Activated naive CD4-positive, alpha-beta T cell treated with anti-CD3 and anti-CD28 coated beads, Interleukin-2, amount 50 U/mL, for 72 hours (primary cell): ENCODE measurements around the gene YIF1B. TPM values are rescaled to one million over a fixed set of nuclear protein-coding genes. Genes with fewer than 3 reads are reported as not detected.
"Not testable (repeated sequence)": the region's sequence is repeated elsewhere in the genome, so short reads cannot be mapped to it uniquely, and the experiment has no call there.

ENCODE experiments used
- ATAC-seq, 2 donors: fragments of 150-1000 bp; cut with Tn5 transposase; 2 replicates each; pipeline ENCODE4 v1.10.0; 2021; ENCODE audit warnings: mild to moderate bottlenecking in 2 of 2, moderate library complexity in 2 of 2
- DNase-seq, 2 donors: peaks; one replicate each; pipeline ENCODE4 v3.0.0; 2021 to 2022; ENCODE audit warnings: low spot score in 2 of 2
- H3K27ac Mint-ChIP-seq, 2 donors: one replicate each; pipeline ENCODE4 v1.8.0; 2022; ENCODE audit warnings: mild to moderate bottlenecking in 2 of 2, mixed read lengths in 2 of 2
- H3K36me3 Mint-ChIP-seq, 2 donors: one replicate each; pipeline ENCODE4 v1.8.0; 2022; ENCODE audit warnings: mixed read lengths in 2 of 2
- H3K9me3 Mint-ChIP-seq, 2 donors: one replicate each; pipeline ENCODE4 v1.8.0; 2022; ENCODE audit warnings: mixed read lengths in 2 of 2
- total RNA-seq, 2 donors: library from RNA; stranded (reverse); gene quantifications; one replicate each; pipeline ENCODE4 v1.2.3, GENCODE V29; 2022

The YIF1B gene
- total RNA-seq, 2 donors from 2014 or later, result 82.1 to 90.0 TPM

DNA sequence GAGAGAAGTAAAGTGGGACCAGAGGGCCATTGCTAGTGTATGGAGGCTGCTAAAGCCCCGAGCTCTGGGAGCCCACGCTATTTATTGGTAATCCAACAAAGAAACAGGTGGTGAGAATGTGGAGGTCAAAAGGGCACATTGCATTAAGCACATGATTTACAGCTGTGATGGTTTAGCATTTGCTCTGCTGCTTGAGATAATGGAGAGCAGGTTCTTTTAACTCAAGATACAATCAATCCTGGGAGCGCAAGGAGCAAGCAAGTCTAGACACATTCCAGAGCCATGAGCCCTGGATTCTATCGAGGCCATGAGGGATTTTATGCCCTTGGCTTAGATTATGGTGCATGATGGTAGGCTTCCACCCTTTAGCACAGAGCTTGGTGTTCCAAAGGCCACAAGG, 23.3 kb upstream of the YIF1B start:
- H3K27ac Mint-ChIP-seq, DNase-seq, ATAC-seq, H3K36me3 Mint-ChIP-seq, H3K9me3 Mint-ChIP-seq: not testable (repeated sequence)

- H3K27ac Mint-ChIP-seq, result peak overlapping the region; percentile 93 to 98
- ATAC-seq, result no peak
- no peaks in the 10 kb centered on the region for H3K36me3 Mint-ChIP-seq
- DNase-seq, result no peak
- H3K9me3 Mint-ChIP-seq, result no peaks in the 10 kb centered on the region
These were observed 21.6 kb upstream of the YIF1B start for GRCh38 chr19:38337360-38337653.

DNA sequence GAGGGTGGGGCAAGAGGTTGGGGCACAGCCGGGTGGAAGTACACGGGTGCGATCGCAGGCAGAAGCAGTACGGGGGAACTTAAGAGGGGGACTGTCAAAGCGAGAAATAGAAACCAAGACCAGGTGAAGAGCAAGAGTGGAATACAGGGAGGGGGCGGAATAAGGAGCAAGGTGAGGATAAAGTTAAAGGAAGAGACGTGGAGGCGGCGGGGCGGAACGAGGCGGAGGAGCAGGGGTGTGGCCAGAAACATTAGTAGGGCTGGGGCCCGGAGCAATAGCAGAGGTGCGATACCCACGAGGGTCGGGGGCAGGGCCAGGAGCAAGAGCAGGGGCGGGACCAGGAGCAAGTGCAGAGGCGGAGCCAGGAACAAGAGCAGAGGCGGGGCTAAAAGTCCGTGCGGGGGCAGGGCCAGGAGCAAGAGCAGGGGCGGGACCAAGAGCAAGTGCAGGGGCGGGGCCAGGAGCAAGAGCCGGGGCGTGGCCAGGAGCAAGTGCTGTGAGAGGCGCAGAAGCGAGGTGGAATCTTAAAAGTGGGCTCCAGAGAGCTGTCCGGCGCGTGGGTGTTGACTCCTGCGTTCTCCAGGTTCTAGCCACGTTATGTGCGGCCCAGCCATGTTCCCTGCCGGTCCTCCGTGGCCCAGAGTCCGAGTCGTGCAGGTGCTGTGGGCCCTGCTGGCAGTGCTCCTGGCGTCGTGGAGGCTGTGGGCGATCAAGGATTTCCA, 21.1 kb upstream of the YIF1B start:
- no peaks in the 10 kb centered on the region for H3K9me3 Mint-ChIP-seq
- H3K27ac Mint-ChIP-seq, result peak overlapping the region; percentile 93 to 98
- no peaks in the 10 kb centered on the region for H3K36me3 Mint-ChIP-seq

DNA sequence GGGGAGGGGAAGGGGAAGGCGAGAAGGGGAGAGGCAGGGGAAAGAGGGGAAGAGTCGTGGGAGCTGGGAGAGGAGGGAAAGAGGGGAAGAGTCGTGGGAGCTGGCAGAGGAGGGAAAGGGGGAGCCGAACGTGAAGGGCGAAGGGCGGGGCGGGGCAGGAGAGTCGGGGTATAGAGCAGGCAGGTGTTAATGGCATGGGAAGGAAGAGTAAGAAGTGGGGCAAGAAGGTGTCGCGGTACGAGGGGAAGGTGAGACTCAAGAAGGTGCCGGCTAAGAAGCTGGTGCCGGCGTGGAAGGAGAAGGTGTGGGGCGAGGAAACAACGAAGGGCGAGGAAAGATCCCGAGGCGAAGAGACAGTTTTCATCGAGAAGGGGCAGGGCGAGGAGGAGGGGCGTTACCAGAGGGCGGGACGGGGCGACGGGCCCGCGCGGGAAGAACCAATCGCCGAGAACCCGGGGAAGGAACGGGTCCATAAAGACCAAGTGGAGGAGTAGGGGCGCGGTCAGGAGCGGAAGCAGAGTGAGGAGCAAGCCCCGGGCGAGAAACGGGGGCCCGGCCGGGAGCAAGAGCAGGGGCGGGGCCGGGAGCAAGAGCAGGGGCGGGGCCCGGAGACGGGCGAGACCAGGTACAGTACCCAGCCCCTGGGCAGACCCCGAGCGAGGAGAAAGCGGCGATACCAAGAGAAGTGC, 20.3 kb upstream of the YIF1B start:
- no peaks in the 10 kb centered on the region for H3K9me3 Mint-ChIP-seq
- peak overlapping the region; percentile 93 to 98 for H3K27ac Mint-ChIP-seq
- ATAC-seq (peak; percentile 78 to 81), DNase-seq (peak; percentile 94 to 95)
- no peaks in the 10 kb centered on the region for H3K36me3 Mint-ChIP-seq

More for the DNA sequence above, 21.1 kb upstream of the YIF1B start:
- peak; percentile 95 to 97 for DNase-seq
- peak; percentile 68 to 77 for ATAC-seq

- Mint-ChIP-seq H3K9me3 (no peaks in the 10 kb centered on the region), H3K27ac (peak overlapping the region in 1 of 2 donors; percentile 44), H3K36me3 (no peaks in the 10 kb centered on the region)
- DNase-seq (no peak), ATAC-seq (no peak)
These were observed 17.5 kb upstream of the YIF1B start for GRCh38 chr19:38333245-38333644.

DNA sequence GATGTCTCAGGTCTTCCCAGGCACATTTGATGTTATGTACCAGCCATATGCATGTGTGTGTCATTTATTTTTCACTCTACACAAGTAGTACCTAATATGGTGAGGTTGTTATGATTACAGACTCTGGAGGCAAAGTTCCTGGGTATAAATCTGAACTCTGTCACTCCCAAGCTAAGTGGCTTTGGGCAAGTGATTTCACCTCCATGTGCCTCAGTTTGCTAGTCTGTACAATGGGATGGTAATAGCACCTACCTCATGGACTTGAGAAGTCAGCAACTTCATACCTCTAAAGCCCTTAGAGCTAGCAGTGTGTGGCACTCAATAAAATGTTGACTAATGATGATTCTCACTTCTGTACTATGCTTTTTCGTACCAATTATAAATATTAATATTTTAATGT, 16.0 kb upstream of the YIF1B start:
- DNase-seq (no peak), ATAC-seq (no peak)
- Mint-ChIP-seq H3K36me3 (peaks cover 9 to 11% of the 10 kb centered on the region in 2 donors), H3K9me3 (no peaks in the 10 kb centered on the region), H3K27ac (no peak overlapping the region)

GRCh38 chr19:38329651-38330050, 13.9 kb upstream of the YIF1B start:
- no peaks in the 10 kb centered on the region for H3K9me3 Mint-ChIP-seq
- DNase-seq (no peak), ATAC-seq (no peak)
- H3K36me3 Mint-ChIP-seq, result peaks cover 9 to 11% of the 10 kb centered on the region in 2 donors
- peak overlapping the region; percentile 60 to 90 for H3K27ac Mint-ChIP-seq

GRCh38 chr19:38326591-38326990, 10.8 kb upstream of the YIF1B start:
- no peaks in the 10 kb centered on the region for H3K9me3 Mint-ChIP-seq
- ATAC-seq (no peak), DNase-seq (no peak)
- H3K27ac Mint-ChIP-seq, result peak overlapping the region in 1 of 2 donors; percentile 10
- peaks cover 9 to 11% of the 10 kb centered on the region in 2 donors for H3K36me3 Mint-ChIP-seq

- DNase-seq, result no peak
- Mint-ChIP-seq H3K36me3 (peaks cover 9 to 11% of the 10 kb centered on the region in 2 donors), H3K9me3 (no peaks in the 10 kb centered on the region), H3K27ac (no peak overlapping the region)
- ATAC-seq, result no peak
These were observed 8.7 kb upstream of the YIF1B start for GRCh38 chr19:38324431-38324830.

GRCh38 chr19:38323291-38323690, 7.5 kb upstream of the YIF1B start:
- ATAC-seq, result no peak
- no peak for DNase-seq
- no peaks in the 10 kb centered on the region for H3K9me3 Mint-ChIP-seq
- H3K27ac Mint-ChIP-seq, result peak overlapping the region in 1 of 2 donors; percentile 14
- H3K36me3 Mint-ChIP-seq, result peaks cover 9 to 11% of the 10 kb centered on the region in 2 donors

GRCh38 chr19:38321646-38322196, 6.0 kb upstream of the YIF1B start:
- peak overlapping the region; percentile 32 to 72 for H3K27ac Mint-ChIP-seq
- ATAC-seq, result no peak

GRCh38 chr19:38320969-38321339, 5.2 kb upstream of the YIF1B start:
- Mint-ChIP-seq H3K36me3 (peaks cover 0 to 4% of the 10 kb centered on the region in 2 donors), H3K27ac (peak overlapping the region in 1 of 2 donors; percentile 32), H3K9me3 (no peaks in the 10 kb centered on the region)
- ATAC-seq, result no peak
- no peak for DNase-seq

More at GRCh38 chr19:38321646-38322196, 6.0 kb upstream of the YIF1B start:
- Mint-ChIP-seq H3K36me3 (peaks cover 0 to 4% of the 10 kb centered on the region in 2 donors), H3K9me3 (no peaks in the 10 kb centered on the region)
- DNase-seq, result no peak

- H3K27ac Mint-ChIP-seq, result peak within 1 kb of the TSS; percentile 55 to 59
- DNase-seq, result peak; percentile 49 to 78
- no peaks in the 10 kb centered on the region for H3K9me3 Mint-ChIP-seq
- peaks cover 0 to 4% of the 10 kb centered on the region in 2 donors for H3K36me3 Mint-ChIP-seq
- ATAC-seq, result peak; percentile 7 to 33
These were observed 3.9 kb upstream of the YIF1B start, which contains the start of gene KCNK6 for GRCh38 chr19:38319421-38320258. KCNK6 (plus strand) TSS chr19:38319845; CDS start chr19:38319951, 106 bp downstream.

DNA sequence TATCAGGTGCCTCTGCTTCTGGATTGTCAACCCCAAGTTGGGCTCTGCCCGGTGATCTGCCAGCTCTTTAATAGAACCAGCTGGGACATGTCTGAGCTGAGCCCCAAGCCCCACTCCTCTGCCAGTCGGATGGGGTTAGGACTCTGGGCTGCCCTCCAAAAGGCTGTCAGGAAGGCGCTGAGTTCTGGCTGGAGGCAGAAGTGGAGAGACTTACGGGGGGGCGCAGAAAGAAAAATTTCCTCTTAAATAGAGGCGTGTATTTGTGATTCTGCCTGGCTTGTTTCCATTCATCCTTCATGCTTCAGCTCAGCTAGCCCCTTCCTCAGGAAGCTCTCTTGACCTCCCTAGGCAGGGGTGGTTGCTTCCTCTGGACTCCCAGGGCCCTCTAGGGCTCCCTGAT, 2.9 kb upstream of the YIF1B start:
- H3K27ac Mint-ChIP-seq, result peak overlapping the region in 1 of 2 donors; percentile 59
- peaks cover 0 to 4% of the 10 kb centered on the region in 2 donors for H3K36me3 Mint-ChIP-seq
- DNase-seq (no peak), ATAC-seq (no peak)
- H3K9me3 Mint-ChIP-seq, result no peaks in the 10 kb centered on the region

- ATAC-seq, result no peak
These were observed 1.4 kb upstream of the YIF1B start for GRCh38 chr19:38317104-38317612.

GRCh38 chr19:38316477-38317067, 825 bp upstream of the YIF1B start:
- Mint-ChIP-seq H3K9me3 (no peaks in the 10 kb centered on the region), H3K27ac (peak overlapping the region; percentile 86 to 94), H3K36me3 (peaks cover 0 to 4% of the 10 kb centered on the region in 2 donors)
- no peak for DNase-seq
- ATAC-seq, result no peak

More at GRCh38 chr19:38317104-38317612, 1.4 kb upstream of the YIF1B start:
- DNase-seq, result no peak
- H3K9me3 Mint-ChIP-seq, result no peaks in the 10 kb centered on the region
- H3K27ac Mint-ChIP-seq, result peak overlapping the region; percentile 81 to 86
- H3K36me3 Mint-ChIP-seq, result peaks cover 0 to 4% of the 10 kb centered on the region in 2 donors
